Tibial artery (tissue), 4 donors: ENCODE measurements around the gene LRRC8B.

Experiments
- DNase-seq, 2 donors: peaks; one replicate each; pipeline ENCODE4 v3.0.0-alpha.2; 2019
- H3K27ac ChIP-seq, 2 donors: fragments of 200-600 bp; sonication (generic) in 1 of 2; 1 replicate in 1 of 2; 2 replicates in 1 of 2; pipeline ENCODE4 v1.5.1; 2018 to 2019; ENCODE audit warnings: mild to moderate bottlenecking in 1 of 2
- H3K27me3 ChIP-seq, 2 donors: fragments of 200-600 bp; sonication (generic) in 1 of 2; one replicate each; pipeline versions ENCODE4 v1.5.1 to v1.6.0; 2016 to 2019
- H3K36me3 ChIP-seq, 3 donors: fragments of 200-600 bp; sonication (generic) in 2 of 3; one replicate each; pipeline ENCODE4 v1.5.1; 2016 to 2019; ENCODE audit warnings: mild to moderate bottlenecking in 2 of 3
- H3K4me1 ChIP-seq, 4 donors: fragments of 200-600 bp; sonication (generic) in 2 of 4; 1 replicate in 3 of 4; 2 replicates in 1 of 4; pipeline ENCODE4 v1.5.1; 2016 to 2019
- H3K4me3 ChIP-seq, 2 donors: fragments of 200-600 bp; sonication (generic) in 1 of 2; 1 replicate in 1 of 2; 2 replicates in 1 of 2; pipeline ENCODE4 v1.5.1; 2018 to 2019; ENCODE audit warnings: mild to moderate bottlenecking in 2 of 2
- H3K9me3 ChIP-seq, 3 donors: fragments of 200-600 bp; sonication (generic) in 1 of 3; one replicate each; pipeline ENCODE4 v1.5.1; 2016 to 2019
- intact Hi-C: fragments of 100-400 bp; cut with DNase I; formaldehyde crosslinking; loops from one replicate; pipeline ENCODE4 v1.15.0; 2023; ENCODE audit warnings: low total_unique reads
- TF ChIP-seq, protein P1 (sequence below), 2 experiments: fragments of 200-600 bp in 1 of 2; fragments of 450-650 bp in 1 of 2; IDR thresholded peaks; one replicate each; pipeline ENCODE4 v1.5.1; 2017 to 2019; ENCODE audit warnings: antibody characterized with exemption in 2 of 2, mild to moderate bottlenecking in 1 of 2, moderate library complexity in 1 of 2

The LRRC8B gene

DNA sequence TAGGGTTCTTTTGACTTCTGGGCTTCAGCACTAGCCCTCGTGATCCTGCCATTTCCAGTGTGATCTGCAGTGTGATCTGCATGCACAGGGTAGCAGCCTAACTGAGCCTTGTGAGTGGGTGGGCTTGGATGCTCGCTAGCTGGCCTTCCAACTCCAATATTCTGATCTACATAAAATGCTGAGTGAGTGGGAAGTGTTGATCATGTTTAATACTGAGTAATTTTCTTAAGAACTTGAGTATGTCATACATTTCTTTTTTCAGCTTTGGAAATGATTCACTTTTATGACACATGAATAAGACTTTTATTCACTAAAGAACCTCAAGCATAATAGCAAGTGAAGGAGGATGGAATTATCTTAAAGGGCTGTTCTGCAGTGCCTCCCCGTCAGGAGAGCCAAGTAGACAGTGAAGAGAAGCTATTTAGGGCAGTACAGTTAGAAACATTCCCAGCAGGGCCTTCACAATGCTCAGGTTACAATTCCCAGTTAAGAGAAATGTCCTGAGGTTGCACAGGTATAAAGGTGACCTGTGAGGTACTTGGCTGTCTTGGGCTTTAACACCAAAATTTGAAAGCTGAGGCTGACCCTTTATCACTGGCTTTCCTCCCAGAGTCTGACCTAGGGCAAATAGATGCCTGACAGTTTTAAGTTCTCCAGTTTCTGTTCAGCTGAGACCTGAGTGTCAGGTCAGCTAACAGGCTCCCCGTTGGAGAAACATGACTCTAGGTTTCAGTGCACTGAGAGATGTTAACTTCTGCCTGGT, 79.2 kb downstream of the LRRC8B start:
- peaks cover 0 to 8% (median 3%) of the 10 kb centered on the region in 4 donors for H3K4me1 ChIP-seq
- no peak for DNase-seq
- intact Hi-C loops, result loop anchor here (10.0 kb wide), 1 partner anchor 161 kb away; no protein-coding TSS in a partner anchor
- TF ChIP-seq, protein P1, sequence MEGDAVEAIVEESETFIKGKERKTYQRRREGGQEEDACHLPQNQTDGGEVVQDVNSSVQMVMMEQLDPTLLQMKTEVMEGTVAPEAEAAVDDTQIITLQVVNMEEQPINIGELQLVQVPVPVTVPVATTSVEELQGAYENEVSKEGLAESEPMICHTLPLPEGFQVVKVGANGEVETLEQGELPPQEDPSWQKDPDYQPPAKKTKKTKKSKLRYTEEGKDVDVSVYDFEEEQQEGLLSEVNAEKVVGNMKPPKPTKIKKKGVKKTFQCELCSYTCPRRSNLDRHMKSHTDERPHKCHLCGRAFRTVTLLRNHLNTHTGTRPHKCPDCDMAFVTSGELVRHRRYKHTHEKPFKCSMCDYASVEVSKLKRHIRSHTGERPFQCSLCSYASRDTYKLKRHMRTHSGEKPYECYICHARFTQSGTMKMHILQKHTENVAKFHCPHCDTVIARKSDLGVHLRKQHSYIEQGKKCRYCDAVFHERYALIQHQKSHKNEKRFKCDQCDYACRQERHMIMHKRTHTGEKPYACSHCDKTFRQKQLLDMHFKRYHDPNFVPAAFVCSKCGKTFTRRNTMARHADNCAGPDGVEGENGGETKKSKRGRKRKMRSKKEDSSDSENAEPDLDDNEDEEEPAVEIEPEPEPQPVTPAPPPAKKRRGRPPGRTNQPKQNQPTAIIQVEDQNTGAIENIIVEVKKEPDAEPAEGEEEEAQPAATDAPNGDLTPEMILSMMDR (IDR thresholded peaks at IDR 0.05), result no peak
- H3K4me3 ChIP-seq, result no peak overlapping the region
- H3K27ac ChIP-seq, result no peak overlapping the region
- H3K27me3 ChIP-seq, result no peaks in the 10 kb centered on the region
- H3K9me3 ChIP-seq, result no peaks in the 10 kb centered on the region
- no peaks in the 10 kb centered on the region for H3K36me3 ChIP-seq

DNA sequence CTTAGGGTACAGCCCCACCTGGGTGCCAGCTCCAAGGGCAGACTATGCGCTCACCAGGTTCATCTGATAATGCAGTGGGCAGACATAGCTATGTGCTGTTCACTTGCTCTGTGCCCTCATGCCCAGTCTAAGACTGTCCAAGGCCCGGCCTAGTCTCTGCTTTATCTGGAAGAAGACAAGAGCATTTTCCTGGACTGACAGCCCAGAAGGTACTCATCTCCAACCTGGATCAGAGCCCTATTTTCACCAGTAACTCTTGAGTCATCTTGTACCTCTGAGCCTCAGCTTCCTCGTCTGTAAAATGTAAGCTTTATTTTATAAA, 79.7 kb downstream of the LRRC8B start:
- no peak for DNase-seq
- H3K4me1 ChIP-seq, result peaks cover 0 to 8% (median 3%) of the 10 kb centered on the region in 4 donors
- peaks cover 0 to 3% (median 0%) of the 10 kb centered on the region in 3 donors for H3K36me3 ChIP-seq
- TF ChIP-seq, protein P1 (IDR thresholded peaks at IDR 0.05), result no peak
- intact Hi-C loops, result loop anchor here (10.0 kb wide), 1 partner anchor 160 kb away; no protein-coding TSS in a partner anchor
- H3K9me3 ChIP-seq, result no peaks in the 10 kb centered on the region
- no peak overlapping the region for H3K27ac ChIP-seq
- no peaks in the 10 kb centered on the region for H3K27me3 ChIP-seq
- no peak overlapping the region for H3K4me3 ChIP-seq

DNA sequence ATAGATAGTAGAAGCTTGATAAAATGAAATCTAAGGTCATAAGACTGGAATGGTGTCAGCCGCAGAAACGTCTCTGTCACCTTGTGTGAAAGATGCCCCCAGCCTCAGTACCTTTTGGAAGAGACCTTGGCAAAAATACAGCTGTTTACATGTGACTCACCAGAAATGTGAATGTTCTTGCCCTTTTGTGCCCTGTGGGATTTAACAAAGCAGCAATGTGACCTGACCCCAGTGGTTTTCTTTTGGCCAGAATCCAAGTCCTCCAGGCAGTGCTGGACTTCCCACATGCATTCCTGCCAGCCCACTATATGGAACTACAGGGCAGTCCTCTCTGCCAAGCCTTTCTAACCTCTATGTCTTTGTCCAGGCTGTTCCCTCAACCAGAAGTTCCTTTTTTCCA, 81.1 kb downstream of the LRRC8B start:
- Histone ChIP-seq H3K4me1 (peaks cover 0 to 8% (median 3%) of the 10 kb centered on the region in 4 donors), H3K27me3 (no peaks in the 10 kb centered on the region), H3K4me3 (no peak overlapping the region), H3K27ac (no peak overlapping the region), H3K9me3 (no peaks in the 10 kb centered on the region), H3K36me3 (peaks cover 0 to 7% (median 0%) of the 10 kb centered on the region in 3 donors)
- DNase-seq, result no peak
- TF ChIP-seq, protein P1 (IDR thresholded peaks at IDR 0.05), result no peak
- intact Hi-C loops, result loop anchor here (10.0 kb wide), 1 partner anchor 159 kb away; no protein-coding TSS in a partner anchor

DNA sequence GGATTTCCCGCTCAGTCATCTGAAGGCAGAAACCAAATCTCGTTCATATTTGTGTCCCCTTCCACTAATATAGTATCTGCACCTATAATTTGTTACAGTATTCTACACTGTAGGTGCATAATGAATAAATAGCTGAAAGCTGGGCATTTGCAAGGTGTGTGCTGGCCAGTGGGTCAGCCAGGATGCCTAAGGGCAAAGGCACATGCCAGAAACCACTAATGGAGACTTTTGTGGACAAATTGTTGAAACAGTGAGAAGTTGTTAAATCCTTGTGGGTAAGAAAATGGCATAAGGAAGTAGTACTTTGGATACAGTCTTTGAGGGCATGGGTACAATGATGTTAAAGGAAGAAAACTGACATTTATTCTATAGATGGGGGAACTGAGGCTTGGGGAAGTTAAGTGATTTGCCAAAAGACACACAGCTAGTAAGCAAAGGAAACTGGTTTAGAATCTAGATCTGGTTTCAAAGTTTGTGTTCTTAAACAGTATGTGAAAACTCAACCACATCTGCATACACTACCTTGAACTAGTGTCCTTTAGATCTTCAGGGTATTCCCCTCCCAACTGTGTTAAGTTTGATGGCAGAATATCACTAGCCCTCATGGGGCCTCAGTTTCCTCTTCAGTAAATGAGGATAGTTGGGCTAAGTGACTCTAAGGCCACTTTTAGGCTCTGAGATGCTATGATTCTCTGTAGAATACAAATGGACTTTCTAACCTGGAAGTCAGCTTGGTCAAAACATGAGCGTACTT, 81.8 kb downstream of the LRRC8B start:
- Histone ChIP-seq H3K9me3 (no peaks in the 10 kb centered on the region), H3K36me3 (peaks cover 0 to 7% (median 0%) of the 10 kb centered on the region in 3 donors), H3K4me1 (peaks cover 0 to 8% (median 3%) of the 10 kb centered on the region in 4 donors), H3K4me3 (no peak overlapping the region), H3K27me3 (no peaks in the 10 kb centered on the region), H3K27ac (no peak overlapping the region)
- no peak for DNase-seq
- TF ChIP-seq, protein P1 (IDR thresholded peaks at IDR 0.05), result no peak
- intact Hi-C loops, result loop anchor here (10.0 kb wide), 1 partner anchor 158 kb away; no protein-coding TSS in a partner anchor

DNA sequence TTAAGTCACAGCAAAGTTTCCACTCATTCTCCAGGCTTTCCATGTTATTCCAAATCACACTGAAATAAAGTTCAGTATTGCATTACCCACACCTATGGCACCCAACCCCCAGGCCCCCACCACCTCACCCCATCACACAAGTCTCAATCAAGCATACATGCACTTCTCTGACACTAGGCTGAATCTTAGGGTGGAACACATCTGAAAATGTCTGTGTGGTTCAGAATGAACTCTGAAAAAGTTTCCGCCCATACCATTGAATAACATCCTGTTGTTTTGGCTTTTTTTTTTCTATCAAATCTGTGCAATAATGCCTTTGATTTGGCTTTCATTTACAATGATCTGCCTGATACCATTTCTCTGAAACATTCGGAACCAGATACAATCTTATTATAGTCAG, 82.5 kb downstream of the LRRC8B start:
- TF ChIP-seq, protein P1 (IDR thresholded peaks at IDR 0.05), result no peak
- Histone ChIP-seq H3K36me3 (peaks cover 0 to 7% (median 0%) of the 10 kb centered on the region in 3 donors), H3K4me3 (no peak overlapping the region), H3K4me1 (peaks cover 0 to 8% (median 3%) of the 10 kb centered on the region in 4 donors), H3K9me3 (no peaks in the 10 kb centered on the region), H3K27ac (no peak overlapping the region), H3K27me3 (no peaks in the 10 kb centered on the region)
- no peak for DNase-seq
- intact Hi-C loops, result loop anchor here (10.0 kb wide), 1 partner anchor 158 kb away; no protein-coding TSS in a partner anchor
